Urothelium cell line (cell line): ENCODE results near the gene MED13.

ENCODE experiments used
- DNase-seq: peaks from one replicate; pipeline ENCODE4 v3.0.0; 2011; ENCODE audit warnings: low spot score, mixed read lengths
- FAIRE-seq: peaks from 2 replicates; lab custom pipeline; 2011; peaks lifted over from hg19 to GRCh38; lab: Jason Lieb, UNC

The MED13 gene

DNA sequence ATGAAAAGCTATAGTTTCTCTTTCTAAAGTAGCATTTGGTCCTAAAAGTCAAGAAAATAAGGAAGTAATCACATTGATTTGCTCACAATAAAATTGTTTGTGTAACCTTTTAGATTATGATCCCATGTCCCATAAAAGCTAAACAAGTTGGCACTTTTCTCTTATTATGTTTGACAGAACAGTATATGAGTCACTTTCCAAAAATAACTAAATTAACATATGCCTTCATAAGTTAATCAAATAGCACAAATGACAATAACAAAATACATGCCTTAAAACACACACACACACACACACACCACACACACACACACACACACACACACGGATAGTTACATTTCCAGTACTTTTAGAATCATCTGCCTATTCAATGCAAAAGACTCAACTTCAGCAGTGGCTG is 2.8 kb downstream of the MED13 start:
- FAIRE-seq (peak; percentile 72), DNase-seq (no peak)

GRCh38 chr17:62059414-62059813 is 5.7 kb downstream of the MED13 start:
- FAIRE-seq: no peak

GRCh38 chr17:62058611-62059010 is 6.5 kb downstream of the MED13 start:
- FAIRE-seq (no peak), DNase-seq (no peak)

More at GRCh38 chr17:62059414-62059813, 5.7 kb downstream of the MED13 start:
- no peak for DNase-seq

DNA sequence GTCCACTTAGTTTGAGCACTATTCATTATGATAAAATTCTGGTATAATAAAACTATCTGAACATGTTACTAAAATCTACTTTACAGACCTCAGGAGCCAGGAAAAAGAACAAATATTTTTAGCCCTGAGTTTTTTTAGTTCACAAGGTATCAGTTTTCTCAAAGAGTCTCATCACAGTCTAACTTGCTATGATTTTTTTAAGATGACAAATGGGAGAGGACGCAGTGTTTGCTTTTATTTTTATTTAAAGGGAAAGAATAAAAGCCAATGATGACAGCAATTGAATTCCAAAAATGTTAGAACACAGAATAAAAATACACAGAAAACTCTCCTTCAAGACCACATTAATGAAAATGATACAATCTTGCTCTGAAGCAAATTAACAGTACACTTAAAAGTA is 7.4 kb downstream of the MED13 start:
- FAIRE-seq: no peak
- DNase-seq: no peak

GRCh38 chr17:62052765-62053338 is 12.2 kb downstream of the MED13 start:
- FAIRE-seq (no peak), DNase-seq (no peak)

DNA sequence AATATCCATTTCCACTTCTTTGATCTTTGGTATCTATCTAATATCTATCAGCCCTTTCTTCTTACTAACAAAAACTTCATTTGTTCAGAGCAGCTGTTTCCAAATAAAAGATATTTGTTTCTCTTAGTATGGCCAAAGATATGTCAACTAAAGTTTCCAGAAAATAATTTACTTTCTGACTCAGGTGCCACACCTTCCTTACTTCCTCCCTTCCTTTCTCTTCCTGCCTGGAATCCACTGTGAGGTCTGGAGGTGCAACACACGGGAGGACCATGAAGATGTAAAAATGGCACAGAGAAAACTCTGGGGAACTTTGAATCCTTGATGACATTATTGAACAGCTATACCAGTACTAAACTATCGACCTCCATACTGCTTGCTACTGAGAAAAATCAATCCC is 14.0 kb downstream of the MED13 start:
- FAIRE-seq (peak; percentile 13), DNase-seq (no peak)

DNA sequence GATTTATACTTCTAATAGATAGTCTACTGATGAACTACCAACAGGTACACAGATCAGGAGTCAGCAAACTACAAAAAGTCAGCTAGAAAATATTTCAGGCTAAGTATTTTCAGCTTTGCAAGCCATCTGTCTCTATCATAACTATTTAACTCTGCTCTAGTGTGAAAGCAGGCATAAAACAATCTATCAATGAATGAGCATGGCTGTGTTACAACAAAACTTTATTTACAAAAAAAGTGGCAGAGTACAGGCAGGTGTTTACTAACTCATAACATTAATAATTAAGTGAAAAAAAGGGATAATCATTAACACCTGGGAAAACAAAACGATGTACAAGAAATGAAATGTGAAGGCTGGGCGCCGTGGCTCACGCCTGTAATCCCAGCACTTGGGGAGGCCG is 15.8 kb downstream of the MED13 start:
- no peak for FAIRE-seq

DNA sequence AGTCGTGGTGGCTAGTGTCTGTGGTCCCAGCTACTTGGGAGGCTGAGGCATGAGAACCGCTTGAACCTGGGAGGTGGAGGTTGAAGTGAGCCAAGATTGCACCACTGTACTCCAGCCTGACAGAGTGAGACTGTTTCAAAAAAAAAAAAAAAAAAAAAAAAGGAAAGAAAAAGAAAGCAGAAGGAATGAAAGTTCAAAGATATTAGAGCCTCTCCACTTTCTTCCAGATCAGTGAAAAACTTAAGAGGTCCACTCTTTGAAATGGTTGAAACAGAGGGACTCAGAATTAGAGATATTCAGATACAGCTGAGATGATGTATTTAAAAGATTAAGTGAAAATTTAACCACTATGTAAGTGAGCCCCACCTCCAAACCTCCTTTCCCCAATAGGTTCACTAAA is 16.8 kb downstream of the MED13 start:
- DNase-seq (no peak), FAIRE-seq (no peak)

More for the DNA sequence above, 15.8 kb downstream of the MED13 start:
- no peak for DNase-seq

GRCh38 chr17:62045517-62045916 is 19.6 kb downstream of the MED13 start:
- FAIRE-seq (no peak), DNase-seq (no peak)

- DNase-seq (no peak), FAIRE-seq (no peak)
Measured at GRCh38 chr17:62045109-62045508, 20.0 kb downstream of the MED13 start.

DNA sequence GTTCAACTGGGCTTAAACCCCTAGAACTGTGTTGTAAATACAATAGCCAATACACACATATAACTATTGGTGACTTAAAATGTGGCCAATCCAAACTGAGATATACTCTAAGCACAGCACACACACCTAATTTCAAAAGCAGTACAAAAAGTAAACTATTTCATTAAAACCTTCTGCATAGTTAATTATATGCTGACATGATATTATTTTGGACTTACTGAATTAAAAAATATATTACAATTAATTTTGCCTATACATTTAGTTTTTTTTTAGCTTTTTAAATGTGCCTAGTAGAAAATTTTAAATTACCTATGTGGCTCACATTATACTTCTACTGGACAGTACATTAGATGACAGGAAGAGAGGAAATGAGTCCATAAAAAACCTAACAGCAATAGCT is 21.5 kb downstream of the MED13 start:
- DNase-seq: no peak
- no peak for FAIRE-seq

- no peak for FAIRE-seq
Measured at GRCh38 chr17:62043140-62043539, 21.9 kb downstream of the MED13 start.

GRCh38 chr17:62038248-62038647 is 26.8 kb downstream of the MED13 start:
- no peak for DNase-seq
- FAIRE-seq: no peak

More at GRCh38 chr17:62043140-62043539, 21.9 kb downstream of the MED13 start:
- DNase-seq: no peak

DNA sequence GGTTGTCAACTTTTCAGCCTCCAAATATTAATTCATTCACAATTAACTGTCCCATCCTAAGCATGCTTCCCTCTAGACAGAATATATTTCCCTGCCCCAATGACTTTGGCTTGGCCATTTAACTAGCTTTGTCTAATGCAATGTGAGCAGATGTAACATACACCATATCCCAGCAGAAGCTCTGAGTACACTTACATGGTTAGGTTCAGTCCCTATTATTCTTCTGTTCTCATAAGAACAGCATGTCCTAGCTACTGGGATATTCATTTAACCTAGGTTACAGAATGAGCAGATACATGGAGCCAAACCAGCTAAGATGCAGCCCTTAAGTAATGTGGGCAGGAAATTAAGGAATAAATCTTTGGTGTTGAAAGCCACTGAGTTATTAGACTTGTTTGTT is 31.8 kb downstream of the MED13 start:
- DNase-seq (no peak), FAIRE-seq (no peak)

- no peak for DNase-seq
- FAIRE-seq: no peak
Measured at GRCh38 chr17:62032480-62032879, 32.6 kb downstream of the MED13 start.

DNA sequence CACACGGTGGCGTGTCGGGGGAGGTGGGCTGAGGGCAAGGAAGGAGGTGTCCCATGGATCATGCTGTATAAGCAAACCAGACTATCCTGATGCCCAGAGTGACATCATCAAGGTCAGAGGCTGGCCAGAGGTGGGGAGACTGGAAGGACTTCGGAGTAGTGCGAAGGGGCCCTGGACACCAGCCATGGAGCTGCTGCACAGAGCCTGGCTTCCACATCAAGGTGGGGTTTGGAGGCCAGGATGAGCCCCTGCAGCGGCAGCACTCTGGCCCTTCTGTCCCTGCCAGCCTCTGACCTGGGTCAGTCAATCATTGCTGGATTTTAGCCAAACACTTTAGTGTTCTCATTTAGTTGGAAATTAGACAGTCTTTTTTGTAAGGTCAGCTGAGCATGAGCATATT is 34.8 kb downstream of the MED13 start:
- DNase-seq: no peak
- FAIRE-seq: no peak

DNA sequence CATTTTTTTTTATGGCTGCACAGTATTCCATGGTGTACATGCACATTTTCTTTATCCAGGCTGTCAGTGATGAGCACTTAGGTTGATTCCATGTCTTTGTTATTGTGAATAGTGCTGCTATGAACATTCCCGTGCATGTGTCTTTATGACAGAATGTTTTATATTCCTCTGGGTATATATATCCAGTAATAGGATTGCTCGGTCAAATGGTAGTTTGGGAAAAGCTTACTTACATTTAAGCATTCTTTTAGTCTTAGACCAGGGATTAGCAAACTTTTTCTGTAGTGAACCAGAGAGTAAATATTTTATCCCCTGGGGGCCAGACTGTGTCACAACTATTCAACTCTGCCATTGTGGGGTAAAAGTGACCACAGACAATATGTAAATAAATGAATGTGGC is 40.2 kb downstream of the MED13 start:
- DNase-seq (no peak), FAIRE-seq (no peak)

DNA sequence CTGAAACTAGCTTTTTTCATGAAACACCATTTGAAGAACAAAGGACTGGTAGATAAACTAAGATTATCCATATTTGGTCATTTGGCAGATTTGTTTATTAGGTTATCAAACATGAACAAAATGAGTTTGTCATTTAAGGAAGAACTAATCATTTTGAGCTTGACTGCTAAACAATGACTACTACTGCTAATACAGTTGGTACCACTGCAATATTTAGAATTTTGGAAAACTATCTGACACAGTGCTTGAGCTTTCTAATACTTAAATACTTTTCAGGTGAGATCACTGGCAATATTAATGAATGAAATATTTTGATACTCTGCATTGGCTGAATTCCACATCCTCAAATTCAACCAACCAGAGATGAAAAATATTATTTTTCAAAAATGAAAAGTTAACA is 47.2 kb downstream of the MED13 start:
- FAIRE-seq (peak; percentile 35), DNase-seq (no peak)

GRCh38 chr17:62017496-62017895 is 47.6 kb downstream of the MED13 start:
- DNase-seq (no peak), FAIRE-seq (no peak)

GRCh38 chr17:62014526-62014925 is 50.6 kb downstream of the MED13 start:
- no peak for DNase-seq
- FAIRE-seq: no peak

GRCh38 chr17:62009220-62009619 is 55.9 kb downstream of the MED13 start:
- FAIRE-seq: no peak
- no peak for DNase-seq

DNA sequence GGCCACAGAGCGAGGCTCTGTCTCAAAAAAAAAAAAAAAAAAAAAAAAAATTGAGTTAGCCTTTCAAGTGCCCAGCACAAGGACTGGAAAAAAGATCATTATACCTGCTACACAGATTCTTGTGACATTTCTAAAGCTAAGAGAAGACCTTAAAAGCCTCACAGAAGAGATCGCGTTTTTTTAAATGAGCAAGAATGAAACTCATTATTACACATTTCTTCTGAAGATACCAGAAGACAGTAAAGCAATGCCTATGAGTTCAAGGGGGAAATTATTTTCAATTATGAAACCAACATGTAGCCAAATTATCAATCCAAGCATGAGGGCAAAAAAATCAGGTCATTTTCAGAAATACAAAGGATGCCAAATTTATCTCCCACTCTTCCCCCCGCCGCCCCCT is 56.8 kb downstream of the MED13 start:
- DNase-seq (no peak), FAIRE-seq (no peak)

- no peak for FAIRE-seq
- no peak for DNase-seq
Measured at GRCh38 chr17:62004388-62004787, 60.7 kb downstream of the MED13 start.
